PFSK-1 (cell line): ENCODE measurements around the gene KRTAP10-6.

ENCODE experiments used
- FOXP2 ChIP-seq: optimal IDR thresholded peaks from 2 replicates; pipeline ENCODE3; 2011; ENCODE audit warnings: borderline replicate concordance, control low read depth, inconsistent platforms; ENCODE audit not compliant: insufficient read depth; ENCODE audit errors: extremely low read length, extremely low read depth
- POLR2AphosphoS5 ChIP-seq: IDR thresholded peaks from 2 replicates; pipeline ENCODE4 v1.6.1; 2012; ENCODE audit warnings: low read depth, mild to moderate bottlenecking, control low read depth, low read length, moderate library complexity
- SIN3A ChIP-seq: IDR thresholded peaks from 2 replicates; pipeline ENCODE4 v1.6.1; 2012; ENCODE audit warnings: mild to moderate bottlenecking, low read length, moderate library complexity, borderline replicate concordance; ENCODE audit not compliant: insufficient read depth
- TAF1 ChIP-seq: IDR thresholded peaks from 2 replicates; pipeline ENCODE4 v1.6.1; 2012; ENCODE audit warnings: low read length, control low read depth, borderline replicate concordance; ENCODE audit not compliant: insufficient read depth
- TF ChIP-seq, protein P1 (sequence below), 2 experiments: IDR thresholded peaks; 2 replicates each; pipeline versions ENCODE4 v1.6.1 to v1.8.0; 2011 to 2012; ENCODE audit warnings: low read depth in 2 of 2, low read length in 2 of 2, control low read depth in 1 of 2, inconsistent platforms in 1 of 2, mild to moderate bottlenecking in 1 of 2, moderate library complexity in 1 of 2; ENCODE audit not compliant: insufficient read depth in 1 of 2

GRCh38 chr21:44581158-44581557, 11.1 kb downstream of the KRTAP10-6 start:
- no peak for TF ChIP-seq SIN3A
- TF ChIP-seq POLR2AphosphoS5, result no peak
- TF ChIP-seq, protein P1, sequence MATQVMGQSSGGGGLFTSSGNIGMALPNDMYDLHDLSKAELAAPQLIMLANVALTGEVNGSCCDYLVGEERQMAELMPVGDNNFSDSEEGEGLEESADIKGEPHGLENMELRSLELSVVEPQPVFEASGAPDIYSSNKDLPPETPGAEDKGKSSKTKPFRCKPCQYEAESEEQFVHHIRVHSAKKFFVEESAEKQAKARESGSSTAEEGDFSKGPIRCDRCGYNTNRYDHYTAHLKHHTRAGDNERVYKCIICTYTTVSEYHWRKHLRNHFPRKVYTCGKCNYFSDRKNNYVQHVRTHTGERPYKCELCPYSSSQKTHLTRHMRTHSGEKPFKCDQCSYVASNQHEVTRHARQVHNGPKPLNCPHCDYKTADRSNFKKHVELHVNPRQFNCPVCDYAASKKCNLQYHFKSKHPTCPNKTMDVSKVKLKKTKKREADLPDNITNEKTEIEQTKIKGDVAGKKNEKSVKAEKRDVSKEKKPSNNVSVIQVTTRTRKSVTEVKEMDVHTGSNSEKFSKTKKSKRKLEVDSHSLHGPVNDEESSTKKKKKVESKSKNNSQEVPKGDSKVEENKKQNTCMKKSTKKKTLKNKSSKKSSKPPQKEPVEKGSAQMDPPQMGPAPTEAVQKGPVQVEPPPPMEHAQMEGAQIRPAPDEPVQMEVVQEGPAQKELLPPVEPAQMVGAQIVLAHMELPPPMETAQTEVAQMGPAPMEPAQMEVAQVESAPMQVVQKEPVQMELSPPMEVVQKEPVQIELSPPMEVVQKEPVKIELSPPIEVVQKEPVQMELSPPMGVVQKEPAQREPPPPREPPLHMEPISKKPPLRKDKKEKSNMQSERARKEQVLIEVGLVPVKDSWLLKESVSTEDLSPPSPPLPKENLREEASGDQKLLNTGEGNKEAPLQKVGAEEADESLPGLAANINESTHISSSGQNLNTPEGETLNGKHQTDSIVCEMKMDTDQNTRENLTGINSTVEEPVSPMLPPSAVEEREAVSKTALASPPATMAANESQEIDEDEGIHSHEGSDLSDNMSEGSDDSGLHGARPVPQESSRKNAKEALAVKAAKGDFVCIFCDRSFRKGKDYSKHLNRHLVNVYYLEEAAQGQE (IDR thresholded peaks at IDR 0.05; ENCODE audit: insufficient read depth in 1 of 2, low read depth in 2 of 2, low read length in 2 of 2), result no peak
- no peak for TF ChIP-seq TAF1
- no peak for TF ChIP-seq FOXP2
